CD14-positive monocyte (primary cell): ENCODE results near the gene OR52B6. TPM values are rescaled to one million over a fixed set of nuclear protein-coding genes. Genes with fewer than 3 reads are reported as not detected.

Experiments used
- DNase-seq, 3 donors: peaks; one replicate each; pipeline ENCODE4 v3.0.0-alpha.2; 2011 to 2022
- H2AFZ ChIP-seq: 2 replicates; pipeline ENCODE4 v1.6.0; 2012; ENCODE audit warnings: mild to moderate bottlenecking, low read depth, low read length, inconsistent platforms; ENCODE audit not compliant: insufficient read depth, poor library complexity, severe bottlenecking
- H3K27ac ChIP-seq, 2 donors: 1 replicate in 1 of 2; 2 replicates in 1 of 2; pipeline ENCODE4 v1.5.1; 2012 to 2013; ENCODE audit warnings: low read length in 2 of 2, control low read depth in 1 of 2, inconsistent platforms in 1 of 2, low read depth in 1 of 2, mild to moderate bottlenecking in 1 of 2
- H3K27me3 ChIP-seq, 2 donors: one replicate each; pipeline versions ENCODE4 v1.6.0 to v1.6.1; 2011 to 2013; ENCODE audit warnings: low read length in 2 of 2; ENCODE audit not compliant: control insufficient read depth in 2 of 2, insufficient read depth in 2 of 2
- H3K36me3 ChIP-seq, 2 donors: replicated peaks in 1 of 2; 1 replicate in 1 of 2; 2 replicates in 1 of 2; pipeline versions ENCODE4 v1.5.1 to v1.6.1; 2012 to 2013; ENCODE audit warnings: low read length in 2 of 2, control low read depth in 1 of 2, inconsistent platforms in 1 of 2, mild to moderate bottlenecking in 1 of 2; ENCODE audit not compliant: insufficient read depth in 2 of 2, control insufficient read depth in 1 of 2
- H3K4me1 ChIP-seq, 2 donors: 1 replicate in 1 of 2; 2 replicates in 1 of 2; pipeline versions ENCODE4 v1.5.1 to v1.6.1; 2012 to 2013; ENCODE audit warnings: low read length in 2 of 2, control low read depth in 1 of 2, inconsistent platforms in 1 of 2, mild to moderate bottlenecking in 1 of 2, moderate library complexity in 1 of 2; ENCODE audit not compliant: insufficient read depth in 2 of 2, control insufficient read depth in 1 of 2
- H3K4me2 ChIP-seq: replicated peaks from 2 replicates; pipeline ENCODE3; 2012; ENCODE audit warnings: low read length, moderate library complexity, mild to moderate bottlenecking; ENCODE audit not compliant: poor library complexity, severe bottlenecking; ENCODE audit errors: extremely low read depth
- H3K4me3 ChIP-seq, 3 experiments: fragments of 200-600 bp in 1 of 3; sonication (generic) in 1 of 3; replicated peaks in 1 of 3; 1 replicate in 2 of 3; 2 replicates in 1 of 3; pipeline ENCODE4 v1.5.1; 2011 to 2013; ENCODE audit warnings: low read length in 3 of 3, mild to moderate bottlenecking in 3 of 3, control low read depth in 2 of 3, low read depth in 2 of 3, inconsistent platforms in 1 of 3, moderate library complexity in 1 of 3
- H3K79me2 ChIP-seq: 2 replicates; pipeline ENCODE4 v1.6.0; 2012; ENCODE audit warnings: mild to moderate bottlenecking, control low read depth, inconsistent platforms, low read length, moderate library complexity; ENCODE audit not compliant: insufficient read depth
- H3K9ac ChIP-seq: 2 replicates; pipeline ENCODE4 v1.6.0; 2017; ENCODE audit warnings: low read length, mild to moderate bottlenecking; ENCODE audit not compliant: insufficient read depth, poor library complexity, severe bottlenecking
- H3K9me3 ChIP-seq, 2 donors: replicated peaks in 1 of 2; 1 replicate in 1 of 2; 2 replicates in 1 of 2; pipeline versions ENCODE4 v1.5.1 to v1.6.1; 2012 to 2013; ENCODE audit warnings: low read length in 2 of 2, control low read depth in 1 of 2; ENCODE audit not compliant: control insufficient read depth in 1 of 2, insufficient read depth in 1 of 2
- H4K20me1 ChIP-seq: 2 replicates; pipeline ENCODE4 v1.6.0; 2012; ENCODE audit warnings: mild to moderate bottlenecking, low read length, control low read depth, moderate library complexity; ENCODE audit not compliant: insufficient read depth
- H3K27ac Mint-ChIP-seq, 7 donors: one replicate each; pipeline ENCODE4 v1.8.0; 2020; ENCODE audit warnings: mild to moderate bottlenecking in 7 of 7, mixed read lengths in 7 of 7, moderate library complexity in 6 of 7, inconsistent platforms in 2 of 7
- H3K27me3 Mint-ChIP-seq, 3 donors: one replicate each; pipeline ENCODE4 v1.8.0; 2021 to 2022; ENCODE audit warnings: low read depth in 3 of 3, mild to moderate bottlenecking in 3 of 3, mixed read lengths in 3 of 3, moderate library complexity in 3 of 3, inconsistent platforms in 1 of 3
- H3K36me3 Mint-ChIP-seq, 2 donors: one replicate each; pipeline ENCODE4 v1.8.0; 2020; ENCODE audit warnings: mixed read lengths in 2 of 2, inconsistent platforms in 1 of 2, mild to moderate bottlenecking in 1 of 2
- H3K4me1 Mint-ChIP-seq: one replicate; pipeline ENCODE4 v1.8.0; 2020; ENCODE audit warnings: mild to moderate bottlenecking, mixed read lengths
- H3K4me3 Mint-ChIP-seq, 2 donors: one replicate each; pipeline ENCODE4 v1.8.0; 2020; ENCODE audit warnings: mild to moderate bottlenecking in 2 of 2, mixed read lengths in 2 of 2, moderate library complexity in 1 of 2
- H3K9me3 Mint-ChIP-seq, 7 donors: one replicate each; pipeline ENCODE4 v1.8.0; 2020 to 2022; ENCODE audit warnings: mixed read lengths in 7 of 7, mild to moderate bottlenecking in 6 of 7, moderate library complexity in 6 of 7, inconsistent platforms in 2 of 7
- CTCF ChIP-seq: fragments of 200-600 bp; IDR thresholded peaks from one replicate; pipeline ENCODE4 v1.8.0; 2022; ENCODE audit warnings: antibody characterized with exemption, mild to moderate bottlenecking
- WGBS: methylation state at CpG from one replicate; pipeline ENCODE4 v1.1.5; 2013; ENCODE audit warnings: missing lambda C conversion rate; ENCODE audit not compliant: insufficient coverage; 5-methylcytosine and 5-hydroxymethylcytosine counted together
- intact Hi-C, 2 donors: fragments of 100-400 bp; cut with micrococcal nuclease; formaldehyde crosslinking; loops; one replicate each; pipeline versions ENCODE4 v1.15.0 to v1.15.1; 2023
- polyA plus RNA-seq, 3 donors: library from polyadenylated mRNA; depleted of rRNA in 1 of 3; unstranded in 2 of 3; stranded (reverse) in 1 of 3; fragments of 300-500 nt in 2 of 3; fragments of >200 nt in 1 of 3; fragmentation: Illumina TruSeq in 2 of 3; gene quantifications; 1 replicate in 2 of 3; 2 replicates in 1 of 3; pipeline ENCODE4 v1.2.3, GENCODE V29; 2012 to 2021

Gene OR52B6
- polyA plus RNA-seq, 3 donors = not detected

GRCh38 chr11:5624489-5625279, 44.0 kb downstream of the OR52B6 start, which contains the start of gene TRIM34:
Gene TRIM34 (plus strand): TSS chr11:5625001. CDS start chr11:5632332, 7,331 bp downstream.
- peak; percentile 79 to 93 (median 85) for DNase-seq
- intact Hi-C loops = loop anchor here in 1 of 2 donors (5.0 kb wide), 1 partner anchor 63 kb away; the partner anchor contains the start of genes TRIM22 and TRIM5
- WGBS = 23% methylated on average over 4 of the region's 7 CpGs
- peak within 1 kb of the TSS; percentile 94 to 98 for H3K4me3 Mint-ChIP-seq
- H3K27me3 Mint-ChIP-seq = peaks cover 0 to 1% (median 1%) of the 10 kb centered on the region in 3 donors
- Histone ChIP-seq H3K79me2 (peaks cover 24% of the 10 kb centered on the region), H3K36me3 (no peaks in the 10 kb centered on the region), H3K9me3 (no peaks in the 10 kb centered on the region), H3K9ac (peak within 1 kb of the TSS; percentile 77), H4K20me1 (no peaks in the 10 kb centered on the region), H3K27me3 (no peaks in the 10 kb centered on the region), H3K4me3 (peak within 1 kb of the TSS; percentile 66 to 99 (median 87)), H3K27ac (peak within 1 kb of the TSS; percentile 53 to 94), H3K4me2 (peak within 1 kb of the TSS; percentile 89), H2AFZ (peak within 1 kb of the TSS; percentile 80), H3K4me1 (peaks cover 27 to 28% of the 10 kb centered on the region in 2 donors)
- peaks cover 0 to 4% (median 0%) of the 10 kb centered on the region in 7 donors for H3K9me3 Mint-ChIP-seq
- peaks cover 39% of the 10 kb centered on the region for H3K4me1 Mint-ChIP-seq
- TF ChIP-seq CTCF = no peak
- H3K36me3 Mint-ChIP-seq = peaks cover 11 to 15% of the 10 kb centered on the region in 2 donors
- peak within 1 kb of the TSS; percentile 91 to 98 (median 96) for H3K27ac Mint-ChIP-seq

GRCh38 chr11:5625281-5625680, 44.6 kb downstream of the OR52B6 start:
- H3K9me3 ChIP-seq = no peaks in the 10 kb centered on the region
- intact Hi-C loops = no loop called here
- H3K4me3 Mint-ChIP-seq = peak overlapping the region; percentile 94 to 98
- peak overlapping the region; percentile 80 for H2AFZ ChIP-seq
- WGBS = 38% methylated on average over 4 of the region's 4 CpGs
- peak overlapping the region; percentile 66 to 99 (median 87) for H3K4me3 ChIP-seq
- H3K27me3 ChIP-seq = no peaks in the 10 kb centered on the region
- H4K20me1 ChIP-seq = no peaks in the 10 kb centered on the region
- DNase-seq = no peak
- H3K36me3 ChIP-seq = no peaks in the 10 kb centered on the region
- peaks cover 40% of the 10 kb centered on the region for H3K4me1 Mint-ChIP-seq
- H3K36me3 Mint-ChIP-seq = peaks cover 11 to 15% of the 10 kb centered on the region in 2 donors
- peaks cover 27 to 28% of the 10 kb centered on the region in 2 donors for H3K4me1 ChIP-seq
- H3K9ac ChIP-seq = peak overlapping the region; percentile 77
- peaks cover 0 to 1% (median 1%) of the 10 kb centered on the region in 3 donors for H3K27me3 Mint-ChIP-seq
- peaks cover 24% of the 10 kb centered on the region for H3K79me2 ChIP-seq
- TF ChIP-seq CTCF = no peak
- peak overlapping the region; percentile 89 for H3K4me2 ChIP-seq
- H3K9me3 Mint-ChIP-seq = peaks cover 0 to 4% (median 0%) of the 10 kb centered on the region in 7 donors
- H3K27ac ChIP-seq = peak overlapping the region; percentile 53 to 94
- peak overlapping the region; percentile 91 to 98 (median 96) for H3K27ac Mint-ChIP-seq
